Cardiac muscle cell (in vitro differentiated cells and primary cell): ENCODE data around the gene USP21. TPM values are rescaled to one million over a fixed set of nuclear protein-coding genes. Genes with fewer than 3 reads are reported as not detected.

Experiments used
- DNase-seq, 2 donors: peaks; one replicate each; pipeline versions ENCODE4 v3.0.0 to v3.0.0-alpha.2; 2010 to 2017; ENCODE audit warnings: low read depth in 1 of 2, low spot score in 1 of 2
- H3K27ac ChIP-seq: fragments of 200-600 bp; sonication (generic); 2 replicates; pipeline ENCODE4 v1.5.1; 2016
- H3K27me3 ChIP-seq: fragments of 200-600 bp; sonication (generic); 2 replicates; pipeline ENCODE4 v1.6.0; 2016; ENCODE audit warnings: control low read depth
- H3K36me3 ChIP-seq: fragments of 200-600 bp; sonication (generic); 2 replicates; pipeline ENCODE4 v1.5.1; 2016; ENCODE audit warnings: control low read depth
- H3K4me1 ChIP-seq: fragments of 200-600 bp; sonication (generic); 2 replicates; pipeline ENCODE4 v1.8.1; 2017; ENCODE audit warnings: low read depth, mild to moderate bottlenecking, mixed run types
- H3K4me3 ChIP-seq: fragments of 200-600 bp; sonication (generic); 2 replicates; pipeline ENCODE4 v1.5.1; 2016; ENCODE audit warnings: mild to moderate bottlenecking
- H3K9me3 ChIP-seq: fragments of 200-600 bp; sonication (generic); 2 replicates; pipeline ENCODE4 v1.5.1; 2017; ENCODE audit warnings: low read depth, mild to moderate bottlenecking, control low read depth
- CTCF ChIP-seq: IDR thresholded peaks from 2 replicates; pipeline ENCODE4 v1.5.1; 2012; ENCODE audit warnings: low read depth, mild to moderate bottlenecking, low read length
- polyA plus RNA-seq: library from polyadenylated mRNA; unstranded; fragments of >200 nt; fragmentation: Nextera tagmentation; extraction: Ambion mirVana; gene quantifications from 2 replicates; pipeline ENCODE4 v1.2.1, GENCODE V29; 2016
- total RNA-seq: library from RNA; depleted of rRNA; stranded (reverse); fragments of >200 nt; gene quantifications from 2 replicates; pipeline ENCODE4 v1.2.3, GENCODE V29; 2016

The USP21 gene
- total and polyA plus RNA-seq, 2 experiments from 2014 or later: 19.6 to 48.8 TPM

- DNase-seq: peak in 1 of 2 donors; percentile 91
- H3K27me3 ChIP-seq: no peaks in the 10 kb centered on the region
- no peak overlapping the region for H3K27ac ChIP-seq
- TF ChIP-seq CTCF: no peak
- H3K4me3 ChIP-seq: no peak overlapping the region
- H3K4me1 ChIP-seq: no peaks in the 10 kb centered on the region
- H3K9me3 ChIP-seq: no peaks in the 10 kb centered on the region
- H3K36me3 ChIP-seq: peaks cover 37% of the 10 kb centered on the region
These were observed 13.6 kb downstream of the USP21 start for GRCh38 chr1:161172776-161173376.

- Histone ChIP-seq H3K9me3 (no peaks in the 10 kb centered on the region), H3K27me3 (no peaks in the 10 kb centered on the region), H3K4me1 (no peaks in the 10 kb centered on the region), H3K36me3 (peaks cover 37% of the 10 kb centered on the region), H3K4me3 (no peak overlapping the region), H3K27ac (no peak overlapping the region)
- no peak for TF ChIP-seq CTCF
- no peak for DNase-seq
These were observed 14.4 kb downstream of the USP21 start for GRCh38 chr1:161173711-161174110.

- H3K4me3 ChIP-seq: no peak overlapping the region
- no peak for DNase-seq
- H3K9me3 ChIP-seq: no peaks in the 10 kb centered on the region
- no peak for TF ChIP-seq CTCF
- no peak overlapping the region for H3K27ac ChIP-seq
- peaks cover 37% of the 10 kb centered on the region for H3K36me3 ChIP-seq
- H3K4me1 ChIP-seq: no peaks in the 10 kb centered on the region
- no peaks in the 10 kb centered on the region for H3K27me3 ChIP-seq
These were observed 15.6 kb downstream of the USP21 start for GRCh38 chr1:161174911-161175310.

- no peak for TF ChIP-seq CTCF
- Histone ChIP-seq H3K9me3 (no peaks in the 10 kb centered on the region), H3K4me3 (no peak overlapping the region)
These were observed 16.6 kb downstream of the USP21 start for GRCh38 chr1:161175771-161176453.

GRCh38 chr1:161176468-161177111, 17.3 kb downstream of the USP21 start:
- peak overlapping the region; percentile 44 for H3K27ac ChIP-seq
- H3K36me3 ChIP-seq: peaks cover 23% of the 10 kb centered on the region
- no peak for TF ChIP-seq CTCF
- no peaks in the 10 kb centered on the region for H3K4me1 ChIP-seq
- H3K27me3 ChIP-seq: no peaks in the 10 kb centered on the region
- peak overlapping the region; percentile 61 for H3K4me3 ChIP-seq
- DNase-seq: no peak
- no peaks in the 10 kb centered on the region for H3K9me3 ChIP-seq

More at GRCh38 chr1:161175771-161176453, 16.6 kb downstream of the USP21 start:
- no peak overlapping the region for H3K27ac ChIP-seq
- no peaks in the 10 kb centered on the region for H3K27me3 ChIP-seq
- no peak for DNase-seq
- H3K36me3 ChIP-seq: peaks cover 29% of the 10 kb centered on the region
- no peaks in the 10 kb centered on the region for H3K4me1 ChIP-seq
